Tibial nerve (tissue), 3 donors: ENCODE measurements around the gene ZNF844.

Source experiments
- EP300 ChIP-seq, 2 donors: sonication (generic); formaldehyde crosslinking; IDR thresholded peaks; one replicate each; pipeline ENCODE4 v1.6.1; 2017; ENCODE audit warnings: antibody characterized with exemption in 2 of 2, mild to moderate bottlenecking in 1 of 2
- POLR2A ChIP-seq, 2 donors: fragments of 450-650 bp; IDR thresholded peaks; one replicate each; pipeline ENCODE4 v1.6.1; 2017; ENCODE audit warnings: antibody characterized with exemption in 2 of 2, mild to moderate bottlenecking in 2 of 2, moderate library complexity in 2 of 2

DNA sequence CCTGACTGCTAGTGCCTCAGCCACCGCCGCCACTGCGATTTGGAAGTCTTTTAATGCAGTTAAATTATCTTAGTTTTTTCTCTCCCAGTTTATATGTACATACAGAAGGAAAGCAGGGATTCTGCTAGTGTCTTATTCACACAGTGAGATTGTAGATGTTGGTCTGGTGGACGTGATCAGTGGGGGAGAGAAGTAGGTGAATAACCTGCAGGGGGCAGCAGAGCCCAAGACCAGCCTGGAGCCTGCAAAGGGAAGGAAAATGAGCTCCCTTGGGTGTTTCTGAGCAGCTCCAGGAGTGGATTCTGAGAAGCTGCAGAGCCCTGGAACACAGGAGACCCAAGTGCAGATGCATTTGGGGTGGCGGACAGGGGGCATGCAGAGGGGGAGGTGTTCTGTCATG, 26.3 kb downstream of the ZNF844 start:
- TF ChIP-seq POLR2A (IDR thresholded peaks at IDR 0.05) (no peak), EP300 (IDR thresholded peaks at IDR 0.05) (no peak)
